Parathyroid adenoma (tissue), 2 donors: ENCODE results near the gene PUS3.

Source experiments
- H2AFZ ChIP-seq: fragments of 300-600 bp; sonication (generic); one replicate; pipeline ENCODE4 v1.7.0; 2017; ENCODE audit warnings: antibody characterized with exemption, mild to moderate bottlenecking
- H3K27ac ChIP-seq: fragments of 300-600 bp; sonication (generic); one replicate; pipeline ENCODE4 v1.7.0; 2017
- H3K27me3 ChIP-seq: fragments of 300-600 bp; sonication (generic); one replicate; pipeline ENCODE4 v1.7.0; 2017; ENCODE audit warnings: low read length; ENCODE audit not compliant: control insufficient read depth, insufficient read depth
- H3K36me3 ChIP-seq: fragments of 300-600 bp; sonication (generic); one replicate; pipeline ENCODE4 v1.7.0; 2017; ENCODE audit warnings: low read length; ENCODE audit not compliant: control insufficient read depth, insufficient read depth
- H3K4me1 ChIP-seq: fragments of 300-600 bp; sonication (generic); one replicate; pipeline ENCODE4 v1.7.0; 2017; ENCODE audit warnings: control low read depth
- H3K4me2 ChIP-seq: fragments of 300-600 bp; sonication (generic); one replicate; pipeline ENCODE4 v1.7.0; 2017; ENCODE audit warnings: low read length
- H3K4me3 ChIP-seq: fragments of 300-600 bp; sonication (generic); one replicate; pipeline ENCODE4 v1.7.0; 2017; ENCODE audit warnings: low read depth, low read length
- H3K79me2 ChIP-seq: fragments of 300-600 bp; sonication (generic); one replicate; pipeline ENCODE4 v1.7.0; 2017; ENCODE audit warnings: control low read depth
- H3K9ac ChIP-seq: fragments of 300-600 bp; sonication (generic); one replicate; pipeline ENCODE4 v1.7.0; 2017; ENCODE audit warnings: mild to moderate bottlenecking
- H3K9me3 ChIP-seq: fragments of 300-600 bp; sonication (generic); one replicate; pipeline ENCODE4 v1.7.0; 2017; ENCODE audit warnings: low read length; ENCODE audit not compliant: control insufficient read depth
- TF ChIP-seq, protein P1 (sequence below): fragments of 300-600 bp; sonication (generic); IDR thresholded peaks from one replicate; pipeline ENCODE4 v1.7.0; 2017; ENCODE audit warnings: antibody characterized with exemption, mild to moderate bottlenecking
- donor health status: primary hyperparathyroidism.

The PUS3 gene, protein sequence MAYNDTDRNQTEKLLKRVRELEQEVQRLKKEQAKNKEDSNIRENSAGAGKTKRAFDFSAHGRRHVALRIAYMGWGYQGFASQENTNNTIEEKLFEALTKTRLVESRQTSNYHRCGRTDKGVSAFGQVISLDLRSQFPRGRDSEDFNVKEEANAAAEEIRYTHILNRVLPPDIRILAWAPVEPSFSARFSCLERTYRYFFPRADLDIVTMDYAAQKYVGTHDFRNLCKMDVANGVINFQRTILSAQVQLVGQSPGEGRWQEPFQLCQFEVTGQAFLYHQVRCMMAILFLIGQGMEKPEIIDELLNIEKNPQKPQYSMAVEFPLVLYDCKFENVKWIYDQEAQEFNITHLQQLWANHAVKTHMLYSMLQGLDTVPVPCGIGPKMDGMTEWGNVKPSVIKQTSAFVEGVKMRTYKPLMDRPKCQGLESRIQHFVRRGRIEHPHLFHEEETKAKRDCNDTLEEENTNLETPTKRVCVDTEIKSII

DNA sequence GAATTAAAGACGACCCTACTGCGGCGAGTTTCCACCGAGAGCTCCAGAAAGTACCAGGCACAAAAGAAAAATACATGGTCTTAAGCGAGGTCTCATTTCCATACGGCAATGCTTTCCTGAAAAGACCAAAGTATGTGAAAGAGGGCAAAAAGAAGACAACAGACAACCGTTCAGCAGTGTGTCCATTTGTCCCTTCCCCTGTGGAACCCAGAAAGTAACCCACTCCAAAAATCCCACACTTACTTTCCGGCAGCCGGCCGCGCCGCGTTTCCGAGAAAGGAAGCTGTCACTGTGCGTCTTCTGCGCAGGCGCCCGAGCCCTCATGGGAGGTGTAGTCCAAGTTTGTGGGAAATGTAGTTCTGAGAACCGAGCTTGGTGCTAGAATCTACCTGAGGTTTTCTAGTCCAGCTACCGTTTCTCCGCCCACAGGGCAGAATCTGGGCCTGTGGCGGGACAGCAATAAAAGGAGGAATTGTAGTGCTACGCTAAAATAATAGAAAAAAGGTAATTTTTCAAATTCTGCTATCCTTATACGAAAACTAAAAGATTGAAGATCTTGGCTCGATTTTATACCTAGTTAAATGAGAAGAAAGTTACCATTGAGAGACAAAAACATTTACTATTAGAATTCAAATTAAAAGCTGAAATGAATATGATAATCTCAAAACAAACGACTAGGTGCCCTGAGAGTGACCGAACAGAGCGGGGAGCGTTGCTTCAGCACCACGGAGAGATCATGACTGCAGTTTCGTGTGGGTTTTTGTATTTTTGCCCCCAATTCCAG, at the start of gene PUS3:
PUS3 (minus strand) TSS at position 280 of the 784 bp plus-strand sequence. CDS start 6,922 bp downstream, outside the sequence.
- TF ChIP-seq, protein P1, sequence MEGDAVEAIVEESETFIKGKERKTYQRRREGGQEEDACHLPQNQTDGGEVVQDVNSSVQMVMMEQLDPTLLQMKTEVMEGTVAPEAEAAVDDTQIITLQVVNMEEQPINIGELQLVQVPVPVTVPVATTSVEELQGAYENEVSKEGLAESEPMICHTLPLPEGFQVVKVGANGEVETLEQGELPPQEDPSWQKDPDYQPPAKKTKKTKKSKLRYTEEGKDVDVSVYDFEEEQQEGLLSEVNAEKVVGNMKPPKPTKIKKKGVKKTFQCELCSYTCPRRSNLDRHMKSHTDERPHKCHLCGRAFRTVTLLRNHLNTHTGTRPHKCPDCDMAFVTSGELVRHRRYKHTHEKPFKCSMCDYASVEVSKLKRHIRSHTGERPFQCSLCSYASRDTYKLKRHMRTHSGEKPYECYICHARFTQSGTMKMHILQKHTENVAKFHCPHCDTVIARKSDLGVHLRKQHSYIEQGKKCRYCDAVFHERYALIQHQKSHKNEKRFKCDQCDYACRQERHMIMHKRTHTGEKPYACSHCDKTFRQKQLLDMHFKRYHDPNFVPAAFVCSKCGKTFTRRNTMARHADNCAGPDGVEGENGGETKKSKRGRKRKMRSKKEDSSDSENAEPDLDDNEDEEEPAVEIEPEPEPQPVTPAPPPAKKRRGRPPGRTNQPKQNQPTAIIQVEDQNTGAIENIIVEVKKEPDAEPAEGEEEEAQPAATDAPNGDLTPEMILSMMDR = no peak
- H3K4me1 ChIP-seq = no peaks in the 10 kb centered on the region
- H3K9ac ChIP-seq = no peak within 1 kb of the TSS
- peak within 1 kb of the TSS; percentile 80 for H3K27ac ChIP-seq
- no peaks in the 10 kb centered on the region for H3K36me3 ChIP-seq
- H3K4me3 ChIP-seq = peak within 1 kb of the TSS; percentile 63
- no peaks in the 10 kb centered on the region for H3K27me3 ChIP-seq
- peaks cover 3% of the 10 kb centered on the region for H3K79me2 ChIP-seq
- no peaks in the 10 kb centered on the region for H3K9me3 ChIP-seq
- peak within 1 kb of the TSS; percentile 70 for H3K4me2 ChIP-seq
- H2AFZ ChIP-seq = peak within 1 kb of the TSS; percentile 81

DNA sequence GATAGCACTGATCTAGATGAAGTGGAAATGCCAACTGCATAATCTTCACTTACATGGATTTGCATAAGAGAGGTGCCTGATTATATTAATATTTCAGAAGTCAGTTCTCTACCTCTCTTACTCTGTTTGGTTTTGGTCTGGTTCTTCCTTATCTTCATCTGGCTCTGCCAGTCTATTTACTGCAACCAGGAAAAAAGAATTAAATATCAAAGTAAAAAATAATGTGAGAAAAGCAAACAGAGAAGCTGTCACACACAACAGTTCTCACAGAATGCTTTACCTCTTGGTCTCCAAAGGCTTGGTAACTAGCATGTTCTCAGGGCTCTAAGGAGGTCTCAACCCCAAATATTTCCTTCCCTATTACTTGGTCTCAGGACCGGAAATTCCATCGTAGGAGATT, 49.6 kb upstream of the PUS3 start:
- H3K4me2 ChIP-seq = no peak overlapping the region
- H3K9me3 ChIP-seq = no peaks in the 10 kb centered on the region
- H3K9ac ChIP-seq = no peak overlapping the region
- H2AFZ ChIP-seq = no peak overlapping the region
- H3K27me3 ChIP-seq = no peaks in the 10 kb centered on the region
- no peak overlapping the region for H3K27ac ChIP-seq
- H3K4me3 ChIP-seq = no peak overlapping the region
- H3K79me2 ChIP-seq = no peaks in the 10 kb centered on the region
- H3K36me3 ChIP-seq = no peaks in the 10 kb centered on the region
- peaks cover 4% of the 10 kb centered on the region for H3K4me1 ChIP-seq
- TF ChIP-seq, protein P1 = no peak

DNA sequence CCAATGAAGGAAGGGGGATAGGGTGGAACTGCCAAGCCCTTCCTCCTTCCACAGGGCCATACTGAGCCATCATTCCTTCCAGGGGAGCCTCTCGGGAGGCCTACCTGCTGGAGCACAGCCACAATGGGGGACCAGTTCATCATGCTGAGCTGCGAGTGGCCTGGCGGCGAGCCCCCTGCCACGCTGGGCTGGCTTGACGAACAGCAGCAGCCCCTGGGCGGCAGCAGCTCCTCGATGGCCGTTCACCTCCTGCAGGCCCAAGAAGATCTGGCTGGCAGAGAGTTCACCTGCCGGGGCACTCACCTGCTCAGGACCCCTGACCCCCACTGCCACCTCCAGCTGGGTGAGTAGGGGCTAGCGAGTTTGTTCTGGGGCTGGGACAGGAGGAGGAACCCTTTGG, 48.7 kb upstream of the PUS3 start:
- Histone ChIP-seq H3K4me2 (no peak overlapping the region), H3K27me3 (no peaks in the 10 kb centered on the region), H3K27ac (no peak overlapping the region), H3K9me3 (no peaks in the 10 kb centered on the region), H2AFZ (no peak overlapping the region), H3K4me1 (peaks cover 4% of the 10 kb centered on the region), H3K79me2 (no peaks in the 10 kb centered on the region), H3K4me3 (no peak overlapping the region), H3K36me3 (no peaks in the 10 kb centered on the region), H3K9ac (no peak overlapping the region)
- TF ChIP-seq, protein P1 = no peak

GRCh38 chr11:125950696-125951651, 48.0 kb upstream of the PUS3 start:
- Histone ChIP-seq H3K27ac (no peak overlapping the region), H2AFZ (no peak overlapping the region), H3K4me1 (peaks cover 4% of the 10 kb centered on the region), H3K4me3 (no peak overlapping the region), H3K9me3 (no peaks in the 10 kb centered on the region), H3K27me3 (no peaks in the 10 kb centered on the region), H3K79me2 (no peaks in the 10 kb centered on the region), H3K9ac (no peak overlapping the region), H3K4me2 (no peak overlapping the region), H3K36me3 (no peaks in the 10 kb centered on the region)
- TF ChIP-seq, protein P1 = no peak
